Transverse colon (tissue), 4 donors: ENCODE results near the gene PORCN. TPM values are rescaled to one million over a fixed set of nuclear protein-coding genes. Genes with fewer than 3 reads are reported as not detected.

Experiments
- DNase-seq: peaks from one replicate; pipeline ENCODE4 v3.0.0-alpha.2; 2019
- H3K27ac ChIP-seq, 4 donors: fragments of 200-600 bp; sonication (generic); 2 replicates each; pipeline ENCODE4 v1.5.1; 2016 to 2018; ENCODE audit warnings: inconsistent platforms in 4 of 4
- H3K27me3 ChIP-seq: fragments of 200-600 bp; sonication (generic); 2 replicates; pipeline ENCODE4 v1.5.1; 2017; ENCODE audit warnings: inconsistent platforms
- H3K36me3 ChIP-seq, 4 donors: fragments of 200-600 bp; sonication (generic); 2 replicates each; pipeline ENCODE4 v1.5.1; 2017 to 2019; ENCODE audit warnings: inconsistent platforms in 4 of 4
- H3K4me1 ChIP-seq, 4 donors: fragments of 200-600 bp; sonication (generic); 2 replicates each; pipeline ENCODE4 v1.5.1; 2017 to 2020; ENCODE audit warnings: inconsistent platforms in 4 of 4
- H3K4me3 ChIP-seq, 4 donors: fragments of 200-600 bp; sonication (generic); 1 replicate in 1 of 4; 2 replicates in 3 of 4; pipeline versions ENCODE4 v1.5.1 to v1.6.1; 2017 to 2019; ENCODE audit warnings: inconsistent platforms in 4 of 4
- H3K9me3 ChIP-seq, 2 donors: fragments of 200-600 bp; sonication (generic); 2 replicates each; pipeline ENCODE4 v1.5.1; 2017 to 2019; ENCODE audit warnings: inconsistent platforms in 2 of 2
- CTCF ChIP-seq, 5 experiments: fragments of 200-600 bp in 3 of 5; fragments of 450-650 bp in 2 of 5; sonication (generic) in 3 of 5; IDR thresholded peaks; 1 replicate in 2 of 5; 2 replicates in 3 of 5; pipeline ENCODE4 v1.5.1; 2016 to 2017; ENCODE audit warnings: antibody characterized with exemption in 5 of 5, inconsistent platforms in 3 of 5, mild to moderate bottlenecking in 2 of 5, moderate library complexity in 1 of 5
- EP300 ChIP-seq: sonication (generic); formaldehyde crosslinking; IDR thresholded peaks from one replicate; pipeline ENCODE4 v1.6.1; 2017; ENCODE audit warnings: antibody characterized with exemption, low read depth
- POLR2A ChIP-seq: fragments of 450-650 bp; IDR thresholded peaks from one replicate; pipeline ENCODE4 v1.6.1; 2016; ENCODE audit warnings: antibody characterized with exemption, mild to moderate bottlenecking, moderate library complexity
- POLR2AphosphoS5 ChIP-seq, 3 donors: sonication (generic); formaldehyde crosslinking; IDR thresholded peaks; one replicate each; pipeline ENCODE4 v1.6.1; 2016; ENCODE audit warnings: antibody characterized with exemption in 3 of 3
- WGBS, 2 donors: methylation state at CpG; one replicate each; pipeline ENCODE4 v1.1.5; 2018; ENCODE audit warnings: low coverage in 1 of 2; 5-methylcytosine and 5-hydroxymethylcytosine counted together
- in situ Hi-C, 4 donors: fragments of 200-750 bp; cut with MboI; loops; one replicate each; pipeline versions ENCODE4 v1.15.0 to v1.15.1; 2017; ENCODE audit warnings: low sequenced_read_pairs in 3 of 4, low pct_ligation_motif_present in 1 of 4, low pct_unique_long_range_greater_than_20kb in 1 of 4
- intact Hi-C: fragments of 100-400 bp; cut with DNase I; formaldehyde crosslinking; loops from one replicate; pipeline ENCODE4 v1.15.1; 2023; ENCODE audit warnings: low total_unique reads
- total RNA-seq, 4 donors: library from RNA; depleted of rRNA; stranded (reverse); fragments of >200 nt; gene quantifications; one replicate each; pipeline ENCODE4 v1.1.0, GENCODE V29; 2016

PORCN gene
- total RNA-seq, 4 donors from 2014 or later = 1.5 to 10.1 (median 8.2) TPM

DNA sequence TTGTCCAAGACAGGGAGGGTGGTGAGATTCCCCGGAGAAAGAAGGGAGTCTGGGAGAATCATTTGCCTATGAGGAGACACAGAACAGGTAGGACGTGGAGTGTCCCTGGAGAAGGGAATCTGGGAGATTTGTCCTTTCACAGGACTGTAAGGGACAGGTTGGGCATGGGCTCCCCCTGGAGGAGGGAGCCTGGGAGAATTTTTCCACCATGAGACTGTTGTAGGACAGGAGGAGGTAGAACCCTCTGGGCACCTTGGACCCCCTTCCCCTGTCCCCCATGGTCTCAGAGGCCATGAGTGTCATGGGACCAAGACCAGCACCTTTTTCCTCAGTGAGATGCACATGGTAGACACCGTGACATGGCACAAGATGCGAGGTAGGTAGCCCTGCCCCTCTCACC is 2.8 kb downstream of the PORCN start:
- H3K4me3 ChIP-seq = no peak overlapping the region
- intact Hi-C loops = no loop called here
- in situ Hi-C loops = no loop called here
- H3K4me1 ChIP-seq = peaks cover 0 to 9% (median 2%) of the 10 kb centered on the region in 4 donors
- DNase-seq = no peak
- TF ChIP-seq EP300 (no peak), CTCF (IDR thresholded peaks at IDR 0.05) (peak in 1 of 5 experiments; percentile 18), POLR2A (no peak), POLR2AphosphoS5 (IDR thresholded peaks at IDR 0.05) (no peak)
- H3K9me3 ChIP-seq = no peaks in the 10 kb centered on the region
- H3K36me3 ChIP-seq = no peaks in the 10 kb centered on the region
- no peaks in the 10 kb centered on the region for H3K27me3 ChIP-seq
- WGBS, 2 donors = 67% methylated on average over 4 of the region's 4 CpGs; no CpG with 5 or more reads in 1 of the 2 donors
- H3K27ac ChIP-seq = no peak overlapping the region

DNA sequence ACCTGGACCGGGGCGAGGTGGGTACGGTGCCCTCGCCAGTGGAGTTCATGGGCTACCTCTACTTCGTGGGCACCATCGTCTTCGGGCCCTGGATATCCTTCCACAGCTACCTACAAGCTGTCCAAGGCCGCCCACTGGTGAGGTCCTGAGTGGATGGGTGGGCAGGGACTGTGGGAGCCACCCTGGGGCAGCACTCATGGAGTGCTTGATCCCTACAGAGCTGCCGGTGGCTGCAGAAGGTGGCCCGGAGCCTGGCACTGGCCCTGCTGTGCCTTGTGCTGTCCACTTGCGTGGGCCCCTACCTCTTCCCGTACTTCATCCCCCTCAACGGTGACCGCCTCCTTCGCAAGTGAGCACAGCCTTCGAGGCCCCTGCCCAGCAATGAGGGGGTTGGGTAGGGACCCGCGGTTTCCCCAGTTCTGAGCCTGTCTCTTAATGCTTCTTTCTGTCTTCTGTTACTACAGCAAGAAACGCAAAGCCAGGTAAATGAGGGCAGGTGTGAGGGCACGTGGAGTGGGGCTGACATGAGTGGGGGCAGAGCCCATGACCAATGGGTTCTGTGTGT is 3.7 kb downstream of the PORCN start:
- in situ Hi-C loops = no loop called here
- Histone ChIP-seq H3K4me3 (no peak overlapping the region), H3K36me3 (no peaks in the 10 kb centered on the region), H3K4me1 (peaks cover 0 to 9% (median 2%) of the 10 kb centered on the region in 4 donors), H3K27me3 (no peaks in the 10 kb centered on the region), H3K27ac (no peak overlapping the region), H3K9me3 (no peaks in the 10 kb centered on the region)
- 95% methylated on average over 19 of the region's 20 CpGs; no CpG with 5 or more reads in 1 of the 2 donors for WGBS, 2 donors
- intact Hi-C loops = no loop called here
- TF ChIP-seq POLR2AphosphoS5 (IDR thresholded peaks at IDR 0.05) (no peak), EP300 (no peak), CTCF (IDR thresholded peaks at IDR 0.05) (no peak), POLR2A (no peak)
- DNase-seq = no peak

- 57% methylated on average over 4 of the region's 4 CpGs; no CpG with 5 or more reads in 1 of the 2 donors for WGBS, 2 donors
- H3K36me3 ChIP-seq = no peaks in the 10 kb centered on the region
- H3K27me3 ChIP-seq = no peaks in the 10 kb centered on the region
- no peak overlapping the region for H3K27ac ChIP-seq
- intact Hi-C loops (no loop called here), in situ Hi-C loops (no loop called here)
- TF ChIP-seq CTCF (IDR thresholded peaks at IDR 0.05) (no peak), EP300 (no peak), POLR2A (no peak), POLR2AphosphoS5 (IDR thresholded peaks at IDR 0.05) (no peak)
- no peak overlapping the region for H3K4me3 ChIP-seq
- peaks cover 0 to 5% (median 0%) of the 10 kb centered on the region in 4 donors for H3K4me1 ChIP-seq
- no peak for DNase-seq
- H3K9me3 ChIP-seq = no peaks in the 10 kb centered on the region
Observed at GRCh38 chrX:48513670-48514069, 4.9 kb downstream of the PORCN start.

- TF ChIP-seq POLR2AphosphoS5 (IDR thresholded peaks at IDR 0.05) (no peak), CTCF (IDR thresholded peaks at IDR 0.05) (no peak), POLR2A (no peak), EP300 (no peak)
- no peak for DNase-seq
- no peaks in the 10 kb centered on the region for H3K36me3 ChIP-seq
- no peaks in the 10 kb centered on the region for H3K27me3 ChIP-seq
- peaks cover 0 to 5% (median 0%) of the 10 kb centered on the region in 4 donors for H3K4me1 ChIP-seq
- 84% methylated on average over 16 of the region's 16 CpGs; no CpG with 5 or more reads in 1 of the 2 donors for WGBS, 2 donors
- in situ Hi-C loops (no loop called here), intact Hi-C loops (no loop called here)
- H3K4me3 ChIP-seq = no peak overlapping the region
- no peak overlapping the region for H3K27ac ChIP-seq
- H3K9me3 ChIP-seq = no peaks in the 10 kb centered on the region
Observed at GRCh38 chrX:48514126-48514806, 5.5 kb downstream of the PORCN start.
